GM12878 (cell line): ENCODE results near the gene EXOC7. TPM values are rescaled to one million over a fixed set of nuclear protein-coding genes. Genes with fewer than 3 reads are reported as not detected.
"Not testable (repeated sequence)": the region's sequence is repeated elsewhere in the genome, so short reads cannot be mapped to it uniquely, and the experiment has no call there.

Experiments
- ATAC-seq: fragments of 200-7000 bp; cut with Tn5 transposase; 3 replicates; pipeline ENCODE4 v1.9.1; 2020; ENCODE audit warnings: mild to moderate bottlenecking, moderate library complexity
- BruUV-seq: library from RNA; stranded (reverse); fragments of 400-500 nt; replicated peaks from 2 replicates; lab custom pipeline; 2021; lab: Mats Ljungman, UMichigan
- CTCF ChIA-PET: fragments of 300-600 bp; sonication (Branson Sonifier 250); formaldehyde crosslinking; extraction: SDS; loops from one replicate; lab custom pipeline; 2021; ENCODE audit warnings: inconsistent platforms; lab: Yijun Ruan, JAX
- POLR2A ChIA-PET: fragments of 350-600 bp; formaldehyde crosslinking; extraction: SDS; loops from one replicate; lab custom pipeline; 2021; ENCODE audit warnings: inconsistent platforms; lab: Charles Lee
- RAD21 ChIA-PET: fragments of 300-600 bp; sonication (Branson Sonifier 250); formaldehyde crosslinking; loops from one replicate; lab custom pipeline; 2023; ENCODE audit warnings: antibody characterized with exemption; ENCODE audit not compliant: unreplicated experiment; lab: Charles Lee
- SMC1A ChIA-PET: fragments of 300-600 bp; sonication (Branson Sonifier 250); formaldehyde crosslinking; loops from one replicate; lab custom pipeline; 2023; ENCODE audit not compliant: unreplicated experiment, uncharacterized antibody; lab: Charles Lee
- DNase-seq: peaks from one replicate; pipeline ENCODE4 v3.0.0-alpha.2; 2011; ENCODE audit warnings: low read depth, low spot score
- FAIRE-seq: peaks from 3 replicates; lab custom pipeline; 2011; peaks lifted over from hg19 to GRCh38; lab: Jason Lieb, UNC
- H2AFZ ChIP-seq: 2 replicates; pipeline ENCODE4 v1.6.0; 2011; ENCODE audit warnings: low read depth, low read length, control low read depth; ENCODE audit not compliant: control insufficient read depth
- H3K27ac ChIP-seq: 2 replicates; pipeline ENCODE4 v1.5.1; 2011; ENCODE audit warnings: control low read depth; ENCODE audit not compliant: control insufficient read depth, insufficient read depth
- H3K27me3 ChIP-seq, 2 experiments: replicated peaks in 1 of 2; 2 replicates each; pipeline versions ENCODE4 v1.6.0 to v1.6.1; 2011; ENCODE audit warnings: low read length in 1 of 2; ENCODE audit not compliant: control insufficient read depth in 2 of 2, insufficient read depth in 2 of 2
- H3K36me3 ChIP-seq, 2 experiments: 2 replicates each; pipeline ENCODE4 v1.5.1; 2011; ENCODE audit warnings: low read length in 1 of 2; ENCODE audit not compliant: control insufficient read depth in 2 of 2, insufficient read depth in 2 of 2
- H3K4me1 ChIP-seq: 2 replicates; pipeline ENCODE4 v1.6.1; 2011; ENCODE audit warnings: mild to moderate bottlenecking, low read length, moderate library complexity, mixed read lengths; ENCODE audit not compliant: control insufficient read depth, insufficient read depth
- H3K4me2 ChIP-seq: 2 replicates; pipeline ENCODE4 v1.6.0; 2011; ENCODE audit warnings: control low read depth; ENCODE audit not compliant: control insufficient read depth, insufficient read depth
- H3K4me3 ChIP-seq: fragments of 200-600 bp; sonication (generic); 2 replicates; pipeline ENCODE4 v1.5.1; 2016
- H3K79me2 ChIP-seq: 2 replicates; pipeline ENCODE4 v1.6.0; 2011; ENCODE audit warnings: low read length; ENCODE audit not compliant: control insufficient read depth, insufficient read depth
- H3K9ac ChIP-seq: 2 replicates; pipeline ENCODE4 v1.8.0; 2011; ENCODE audit warnings: low read length, control low read depth, mixed read lengths; ENCODE audit not compliant: control insufficient read depth, insufficient read depth
- H3K9me3 ChIP-seq: replicated peaks from 3 replicates; pipeline ENCODE4 v1.5.1; 2011; ENCODE audit warnings: mild to moderate bottlenecking, low read length; ENCODE audit not compliant: control insufficient read depth, insufficient read depth
- H4K20me1 ChIP-seq: 2 replicates; pipeline ENCODE4 v1.6.0; 2011; ENCODE audit not compliant: control insufficient read depth, insufficient read depth
- WGBS: methylation state at CpG from one replicate; pipeline ENCODE4 v1.1.6; 2016; ENCODE audit warnings: low lambda C conversion rate; ENCODE audit not compliant: insufficient replicate concordance, insufficient coverage; ENCODE audit errors: missing lambda C conversion rate; 5-methylcytosine and 5-hydroxymethylcytosine counted together
- in situ Hi-C: fragments of 300-500 bp; cut with MboI; formaldehyde crosslinking; loops from 9 replicates; pipeline ENCODE4 v1.14.3; 2018; ENCODE audit warnings: mixed read lengths
- intact Hi-C: fragments of 100-400 bp; cut with micrococcal nuclease; formaldehyde crosslinking; loops from one replicate; pipeline ENCODE4 v1.14.2; 2022; ENCODE audit not compliant: unreplicated experiment
- polyA plus RNA-seq, 11 experiments: library from polyadenylated mRNA; depleted of rRNA in 4 of 11; unstranded in 6 of 11; stranded (reverse) in 5 of 11; fragments of >200 nt; fragmentation: Nextera tagmentation in 4 of 11; fragmentation: Illumina TruSeq in 1 of 11; extraction: Ambion mirVana in 4 of 11; extraction: Trizol in 1 of 11; gene quantifications; 1 replicate in 1 of 11; 2 replicates in 10 of 11; pipeline versions ENCODE4 v1.2.1 to v1.2.3, GENCODE V29; 2011 to 2016; ENCODE audit warnings: inconsistent platforms in 2 of 11, missing spikeins in 2 of 11, low read depth in 1 of 11
- total RNA-seq, 4 experiments: library from RNA; depleted of rRNA in 3 of 4; stranded (reverse); fragments of >200 nt in 3 of 4; fragmentation: Illumina TruSeq in 1 of 4; extraction: Trizol in 1 of 4; gene quantifications; 2 replicates each; pipeline versions ENCODE4 v1.2.1 to v1.2.3, GENCODE V29; 2013 to 2021

EXOC7 gene
- total and polyA plus RNA-seq, 10 of the 15 experiments (the other 5 are each of a cell fraction or from before 2014, with no cell fraction given) = 18.8 to 71.3 (median 48.2) TPM

GRCh38 chr17:76044475-76045007 lies 59.0 kb downstream of the EXOC7 start:
- RAD21 ChIA-PET, H3K9me3 ChIP-seq, H3K4me2 ChIP-seq, H3K9ac ChIP-seq, H3K27ac ChIP-seq, H3K27me3 ChIP-seq, ATAC-seq, in situ Hi-C loops, H2AFZ ChIP-seq, H4K20me1 ChIP-seq, SMC1A ChIA-PET, intact Hi-C loops, H3K4me3 ChIP-seq, POLR2A ChIA-PET, FAIRE-seq, H3K79me2 ChIP-seq, DNase-seq, BruUV-seq: not testable (repeated sequence)
- 92% methylated on average over 11 of the region's 11 CpGs for WGBS
- CTCF ChIA-PET = interaction anchor here (0.6 kb wide), 1 partner anchor 19 kb away, joined by 3 read pairs; no protein-coding TSS in a partner anchor
- H3K4me1 ChIP-seq = peaks cover 11% of the 10 kb centered on the region
- H3K36me3 ChIP-seq = peaks cover 51 to 52% of the 10 kb centered on the region in 2 experiments

- in situ Hi-C loops, POLR2A ChIA-PET: not testable (repeated sequence)
These were observed 60.7 kb downstream of the EXOC7 start for GRCh38 chr17:76042868-76043267.

More at GRCh38 chr17:76042868-76043267, 60.7 kb downstream of the EXOC7 start:
- BruUV-seq, intact Hi-C loops, H4K20me1 ChIP-seq, H3K4me3 ChIP-seq, H2AFZ ChIP-seq, H3K79me2 ChIP-seq, DNase-seq, H3K9ac ChIP-seq, CTCF ChIA-PET, H3K27ac ChIP-seq, SMC1A ChIA-PET, H3K27me3 ChIP-seq, FAIRE-seq, H3K4me2 ChIP-seq, H3K4me1 ChIP-seq, ATAC-seq, H3K9me3 ChIP-seq: not testable (repeated sequence)
- WGBS = 98% methylated on average over 3 of the region's 3 CpGs
- peaks cover 40 to 49% of the 10 kb centered on the region in 2 experiments for H3K36me3 ChIP-seq
- RAD21 ChIA-PET = interaction anchor here (1.2 kb wide), 1 partner anchor 356 kb away, joined by 5 read pairs; no protein-coding TSS in a partner anchor
